Measurements from ENCODE around the gene ZAP70.

ZAP70 gene

DNA sequence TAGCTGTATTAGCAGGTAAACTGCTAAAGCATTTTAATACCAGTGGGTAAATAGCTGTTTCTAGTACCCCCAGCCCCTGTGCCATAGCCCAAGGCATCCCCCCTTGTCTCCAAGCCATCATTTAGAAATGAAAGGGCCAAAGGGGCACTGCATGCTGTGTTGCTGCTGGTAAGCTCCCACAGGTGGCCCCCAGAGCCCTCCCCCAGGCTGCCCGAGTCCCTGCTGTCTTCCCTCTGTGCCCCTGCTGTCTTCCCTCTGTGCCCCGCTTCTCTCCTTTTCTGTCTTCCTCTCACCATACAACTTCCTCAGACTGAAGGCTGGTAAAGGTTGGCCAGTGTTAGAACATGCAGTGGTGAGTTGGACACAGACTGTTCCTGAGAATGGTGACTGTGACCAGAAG is 42.1 kb downstream of the ZAP70 start:
- DNase-seq = no peak

DNA sequence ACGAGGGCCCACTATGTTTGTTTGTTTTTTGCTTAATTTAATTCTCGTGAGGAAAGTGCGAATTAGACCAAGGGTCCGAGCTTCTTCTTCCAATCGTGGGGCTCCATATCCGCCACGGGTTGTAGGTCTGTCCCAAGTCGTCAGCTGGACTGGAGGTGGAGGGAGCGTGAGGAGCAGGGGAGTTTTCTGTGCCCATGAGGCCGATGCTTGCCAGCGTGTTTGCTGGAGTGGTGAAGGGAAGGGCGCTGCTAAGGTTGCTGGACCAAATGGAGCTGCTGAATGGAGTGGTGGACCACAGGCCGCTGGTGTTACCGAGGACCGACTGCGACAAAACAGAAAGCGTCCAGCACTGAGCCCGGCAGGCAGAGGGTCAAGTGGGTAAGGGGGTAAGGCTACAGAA is 43.7 kb downstream of the ZAP70 start:
- DNase-seq = no peak

DNA sequence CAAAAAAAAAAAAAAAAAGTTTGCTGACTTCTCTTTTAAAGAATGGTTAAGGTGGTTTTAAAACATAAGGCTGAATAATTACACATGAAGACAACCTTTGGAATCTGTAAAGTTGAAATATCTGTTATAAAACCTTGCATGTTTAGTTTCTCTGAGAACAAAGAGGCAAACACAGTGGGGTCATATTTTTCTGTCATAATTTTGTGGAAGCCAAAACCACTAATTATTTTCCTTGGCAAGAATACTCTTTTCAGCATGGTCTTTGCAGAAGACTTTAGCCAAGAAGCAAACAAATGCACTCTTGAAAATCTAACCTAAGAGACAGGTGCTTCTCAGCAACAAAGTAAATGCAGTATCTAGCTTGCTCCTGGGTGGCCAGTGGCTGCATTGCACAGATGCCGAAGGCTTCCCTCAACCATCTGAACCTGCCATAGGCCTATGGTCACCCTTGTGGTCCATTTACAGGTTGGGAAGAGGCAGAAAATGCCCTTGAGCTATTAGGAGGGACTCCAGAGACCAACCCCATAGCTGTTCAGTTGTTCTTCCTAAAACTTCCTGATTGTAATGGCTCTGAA is 44.8 kb downstream of the ZAP70 start:
- DNase-seq = no peak

DNA sequence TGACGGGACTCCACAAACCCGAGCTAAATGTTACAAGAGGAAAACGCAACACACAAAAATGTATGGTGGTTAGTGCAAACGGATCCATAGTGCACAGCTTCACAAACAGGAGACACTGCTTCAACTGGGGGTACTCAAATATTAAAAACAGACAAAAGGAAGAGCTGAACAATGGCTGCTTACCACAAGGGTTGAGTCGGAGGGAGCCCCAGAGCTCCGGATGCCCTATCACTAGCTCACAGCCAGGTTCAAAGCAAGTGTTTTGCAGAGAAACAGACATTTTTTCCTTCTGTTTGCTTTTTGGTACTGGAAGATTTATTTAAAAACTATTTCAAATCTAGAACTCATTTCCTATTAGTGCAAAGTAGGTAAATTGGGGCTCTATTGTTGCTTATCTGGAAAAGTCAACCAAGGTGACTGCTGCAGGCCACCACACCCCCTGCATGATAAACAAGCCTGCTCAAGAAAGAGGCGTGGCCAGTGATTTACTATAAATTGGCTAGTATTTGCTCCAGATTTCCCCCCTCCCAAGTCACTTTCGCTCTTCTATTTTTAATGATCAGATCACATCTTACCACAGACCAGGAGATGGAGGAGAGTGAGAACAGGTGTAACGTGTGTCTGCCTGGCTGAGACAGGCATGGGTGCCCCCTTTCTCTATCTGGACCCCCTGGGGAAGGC is 46.5 kb downstream of the ZAP70 start:
- peak; percentile 27 for DNase-seq

DNA sequence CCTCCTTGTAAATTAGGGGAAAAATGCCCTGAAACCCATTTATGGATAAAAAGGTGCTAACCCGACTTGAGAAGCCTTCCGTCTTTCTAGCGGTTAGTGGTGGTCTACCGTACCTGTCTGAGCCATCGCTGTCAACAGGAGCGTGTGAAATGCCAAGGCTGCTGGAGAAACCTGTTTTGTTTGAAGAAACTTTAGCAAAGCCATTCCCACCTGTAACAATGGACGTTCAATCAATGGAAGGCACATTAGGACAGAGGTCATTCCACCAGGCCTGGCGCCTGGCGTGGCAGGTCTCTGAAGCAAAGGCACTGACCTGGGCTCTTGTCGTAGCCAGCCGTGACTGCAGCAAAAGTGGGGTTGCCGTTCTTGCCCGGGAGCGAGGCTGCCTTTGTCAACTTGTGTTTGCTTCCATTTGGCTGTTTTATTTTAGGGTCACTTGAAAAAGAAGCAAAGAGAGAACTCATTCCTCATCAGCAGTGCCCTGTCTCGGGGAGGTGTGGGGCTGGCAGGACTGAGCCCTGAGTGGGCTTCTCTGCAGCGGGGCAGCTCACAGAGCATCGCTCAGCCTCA is 47.2 kb downstream of the ZAP70 start:
- no peak for DNase-seq

DNA sequence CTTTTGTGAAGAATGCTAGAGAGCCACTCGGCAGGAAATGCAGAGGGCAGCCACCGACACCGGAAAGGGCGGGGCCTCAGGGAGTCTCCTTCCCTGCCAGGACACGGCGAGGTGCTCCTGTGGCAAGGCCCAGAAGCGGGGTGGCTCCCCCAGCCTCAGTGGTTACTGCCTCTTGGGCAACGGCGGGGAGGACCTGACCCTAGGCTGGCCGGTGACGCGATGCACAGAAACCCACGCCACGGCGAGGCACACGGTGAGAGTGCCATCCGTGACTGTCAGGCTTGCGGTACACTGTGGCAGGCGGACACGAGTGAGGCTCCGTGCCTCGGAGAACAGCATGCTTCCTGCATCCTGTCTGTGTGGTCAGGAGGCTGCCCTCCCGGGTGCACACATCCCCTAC is 47.8 kb downstream of the ZAP70 start:
- DNase-seq = peak; percentile 61

DNA sequence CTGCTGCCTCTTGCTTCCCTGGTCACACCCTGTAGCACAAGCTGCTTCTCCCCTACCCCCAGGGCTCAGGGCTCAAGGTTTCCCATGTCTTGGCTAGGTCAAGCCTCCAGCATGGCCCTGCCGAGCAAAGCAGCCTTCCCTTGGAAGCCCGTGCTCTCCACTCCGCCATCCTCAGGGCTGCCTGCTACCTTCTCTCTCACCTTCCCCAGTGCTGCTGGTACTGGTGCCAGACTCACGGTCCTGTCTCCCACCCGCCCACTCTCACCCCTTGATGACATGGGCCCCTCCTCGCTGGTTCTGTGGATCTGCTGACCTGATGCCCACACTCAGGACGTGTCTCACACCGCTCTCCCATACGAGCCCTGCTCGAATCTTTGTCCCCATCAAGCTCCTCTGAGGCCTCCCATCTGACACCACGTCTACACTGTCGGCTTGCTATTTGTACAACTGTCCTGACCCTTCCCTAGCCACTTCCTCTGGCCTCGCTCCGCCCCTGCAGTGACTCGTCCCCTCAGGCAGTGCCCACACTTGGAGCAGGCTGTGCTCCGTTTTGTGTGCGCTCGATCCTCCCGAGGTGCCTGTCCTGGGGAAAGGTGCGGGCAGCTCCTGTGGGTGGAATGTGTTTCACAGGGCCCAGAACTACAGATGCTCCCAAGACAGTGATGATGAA is 49.9 kb downstream of the ZAP70 start:
- DNase-seq = peak; percentile 20

DNA sequence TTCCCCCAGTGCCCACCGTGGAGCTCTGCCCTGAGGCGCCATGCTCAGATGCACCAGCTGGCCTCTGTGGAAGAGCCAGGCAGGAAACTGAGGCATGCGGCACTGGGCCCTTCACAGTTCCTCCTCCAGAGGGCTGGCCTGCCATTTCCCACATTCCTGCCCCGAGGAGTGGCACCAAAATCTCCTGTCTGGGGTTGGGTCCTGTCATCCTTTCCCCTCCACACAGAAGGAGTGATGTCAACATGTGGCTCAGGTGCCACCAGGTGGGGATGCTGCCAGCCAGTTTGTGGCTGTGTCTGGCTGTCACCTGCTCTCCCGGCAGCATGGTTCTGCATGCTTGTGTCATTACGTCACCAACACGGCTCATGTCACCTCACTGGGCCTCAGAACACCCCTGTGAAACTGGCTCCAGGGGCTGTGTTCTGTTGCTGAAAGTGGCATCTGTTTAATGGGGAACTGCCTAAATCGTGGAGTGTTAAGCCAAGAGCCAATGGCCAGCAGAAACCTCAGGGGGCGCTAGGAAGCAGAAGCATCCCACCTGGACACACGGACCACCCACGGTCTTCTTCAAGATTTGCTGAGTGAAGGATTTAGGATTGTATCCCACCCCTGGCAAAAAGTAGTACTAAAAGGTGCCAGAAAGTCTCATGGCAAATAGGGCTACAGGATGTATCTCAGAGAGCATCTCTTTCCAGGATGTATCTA is 51.3 kb downstream of the ZAP70 start:
- no peak for DNase-seq

DNA sequence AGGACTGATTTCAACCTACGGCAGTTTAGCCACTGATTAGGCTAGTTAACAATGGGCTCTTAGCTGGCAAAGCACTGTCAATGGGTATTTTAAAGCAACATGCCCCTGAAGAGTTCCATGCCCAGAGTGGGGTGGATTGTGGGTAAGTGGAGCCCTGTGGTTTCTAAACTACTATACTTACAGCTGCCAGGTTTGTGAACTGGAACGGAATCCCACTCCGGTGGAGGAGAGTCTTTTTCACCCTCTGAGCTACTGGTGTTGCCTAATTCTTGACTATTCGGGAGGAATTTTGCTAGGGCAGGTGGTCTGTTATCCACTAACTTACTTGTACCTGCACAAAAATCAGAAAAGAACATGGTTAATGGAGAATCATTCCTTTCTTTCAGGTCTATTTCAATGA is 52.6 kb downstream of the ZAP70 start:
- no peak for DNase-seq

DNA sequence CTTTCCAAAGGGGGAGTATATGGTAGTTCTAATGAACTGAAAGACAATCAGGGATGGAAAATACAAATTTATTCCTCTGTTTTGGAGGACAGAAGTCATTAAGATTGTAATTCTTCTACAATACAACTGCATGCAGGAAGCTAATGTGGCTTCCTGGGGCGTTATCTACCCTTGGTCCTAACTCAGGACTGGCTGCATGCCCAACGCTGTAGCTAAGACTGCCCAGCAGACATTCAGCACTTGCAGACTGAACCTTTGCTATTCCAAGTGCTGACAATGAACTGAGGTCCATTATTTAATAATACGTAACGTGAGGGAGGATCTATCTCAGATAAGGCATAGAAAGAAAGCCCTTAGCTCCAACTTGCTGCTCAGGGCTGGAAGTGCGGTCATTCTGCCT is 53.2 kb downstream of the ZAP70 start:
- peak; percentile 89 for DNase-seq

DNA sequence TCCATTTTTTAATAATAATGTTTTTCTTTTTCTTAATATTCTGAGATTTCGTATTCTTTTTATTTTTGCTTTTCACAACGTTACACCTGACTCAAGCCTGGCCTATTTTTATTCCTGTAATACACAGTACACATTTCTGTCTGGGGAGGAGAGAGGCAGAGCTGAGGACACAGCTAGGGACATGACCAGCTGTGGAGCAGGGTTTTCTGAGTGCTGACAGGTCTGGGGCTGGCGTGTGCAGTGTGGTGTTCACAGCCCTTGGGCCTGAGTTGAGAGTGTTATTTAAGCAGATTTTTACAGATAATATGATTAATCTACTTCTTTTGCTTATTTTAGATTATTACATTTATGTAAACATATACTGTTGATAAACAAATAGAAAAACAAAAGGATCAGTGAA is 55.9 kb downstream of the ZAP70 start:
- DNase-seq = no peak

DNA sequence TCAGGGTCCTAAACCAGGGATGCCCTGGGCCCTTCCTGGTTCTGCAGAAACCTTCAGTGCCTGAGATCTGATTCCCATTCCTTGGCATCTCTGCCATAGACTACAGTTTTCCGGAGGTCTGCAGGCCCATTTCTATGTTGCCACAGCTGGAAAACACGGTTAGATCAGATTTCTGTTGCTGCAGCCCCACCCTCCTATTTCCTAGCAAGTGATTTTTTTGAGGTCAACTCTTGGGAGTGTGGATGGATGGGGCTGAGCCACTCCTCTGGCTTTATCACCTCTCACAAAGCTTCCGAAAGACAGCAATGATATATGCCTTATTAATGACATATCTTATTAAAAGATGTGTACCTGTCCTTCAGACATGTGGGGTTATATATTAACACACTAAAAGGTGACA is 56.3 kb downstream of the ZAP70 start:
- no peak for DNase-seq

DNA sequence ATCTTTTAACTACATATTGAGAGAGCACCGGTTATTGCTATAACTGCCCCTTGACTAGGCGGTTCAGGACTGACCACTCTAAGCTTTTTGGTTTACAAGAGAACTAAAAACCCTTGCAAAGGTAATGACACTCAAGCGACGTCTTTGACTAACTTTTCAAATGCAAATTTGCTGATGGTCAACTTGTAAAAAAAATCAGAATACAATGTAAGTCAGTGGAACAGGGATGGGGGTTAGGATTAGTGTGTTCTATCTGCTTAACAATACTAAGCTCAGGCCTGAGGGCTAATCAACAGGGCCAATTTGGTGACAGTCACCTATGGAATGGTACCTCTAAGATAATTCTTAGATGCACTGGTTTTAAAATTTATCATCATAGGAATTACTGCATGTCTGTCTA is 57.1 kb downstream of the ZAP70 start:
- DNase-seq = no peak

DNA sequence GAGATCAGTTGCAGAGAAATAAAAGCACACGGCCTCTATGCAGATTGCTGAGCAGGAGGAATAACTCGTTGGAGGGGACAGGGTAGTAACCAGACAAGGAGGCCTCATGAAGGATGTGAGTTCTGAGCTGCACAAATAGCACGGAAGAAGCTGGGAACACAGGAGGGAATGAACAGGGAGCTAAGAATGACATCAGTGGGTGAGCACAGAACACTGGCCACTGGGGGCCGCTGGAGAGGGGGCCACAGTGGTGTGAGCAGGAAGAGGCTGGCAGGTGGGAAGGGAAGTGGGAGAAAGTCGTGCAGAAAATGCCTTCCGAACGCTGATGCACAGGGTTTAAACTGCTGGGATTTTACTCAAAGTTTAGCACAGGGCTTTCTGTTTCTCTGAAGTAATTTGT is 61.0 kb downstream of the ZAP70 start:
- DNase-seq = peak; percentile 31

DNA sequence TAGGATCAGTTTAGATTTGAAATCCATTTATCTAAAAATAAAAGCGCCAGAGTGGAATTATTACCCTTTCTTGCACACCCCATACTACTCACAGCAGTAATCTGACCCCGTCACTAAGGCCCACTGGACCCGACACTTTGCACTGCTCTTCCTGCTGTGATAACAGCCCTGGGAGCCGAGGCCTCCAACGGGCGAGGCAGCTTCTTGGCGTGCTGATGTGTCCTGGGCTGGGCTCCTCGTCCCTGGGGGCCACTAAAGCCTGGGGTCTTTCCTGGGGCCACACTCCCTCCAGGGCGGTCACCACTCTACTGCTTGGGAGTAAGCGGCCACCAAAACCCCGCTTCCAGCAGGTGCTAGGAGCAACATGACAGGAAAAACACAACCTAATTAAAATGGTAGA is 61.7 kb downstream of the ZAP70 start:
- no peak for DNase-seq

DNA sequence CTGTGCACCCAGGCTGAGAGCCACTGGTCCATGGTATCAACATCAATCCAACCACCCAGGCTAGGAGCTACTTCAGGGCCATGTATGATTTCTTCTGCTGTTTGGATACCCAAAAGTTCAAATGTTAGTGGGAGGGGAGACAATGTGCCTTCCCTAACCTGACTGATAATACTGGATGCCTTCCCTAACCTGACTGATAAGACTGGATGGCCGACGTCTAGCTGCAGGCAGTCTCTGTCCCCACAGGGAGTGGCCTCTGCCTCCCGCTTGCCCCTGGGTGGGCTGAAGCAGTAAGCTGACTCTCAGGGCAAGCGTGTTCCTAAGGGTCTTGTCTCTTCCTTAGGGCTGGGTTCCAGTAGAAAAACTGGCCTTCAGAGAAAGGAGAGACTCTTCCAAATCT is 65.8 kb downstream of the ZAP70 start:
- DNase-seq = no peak

DNA sequence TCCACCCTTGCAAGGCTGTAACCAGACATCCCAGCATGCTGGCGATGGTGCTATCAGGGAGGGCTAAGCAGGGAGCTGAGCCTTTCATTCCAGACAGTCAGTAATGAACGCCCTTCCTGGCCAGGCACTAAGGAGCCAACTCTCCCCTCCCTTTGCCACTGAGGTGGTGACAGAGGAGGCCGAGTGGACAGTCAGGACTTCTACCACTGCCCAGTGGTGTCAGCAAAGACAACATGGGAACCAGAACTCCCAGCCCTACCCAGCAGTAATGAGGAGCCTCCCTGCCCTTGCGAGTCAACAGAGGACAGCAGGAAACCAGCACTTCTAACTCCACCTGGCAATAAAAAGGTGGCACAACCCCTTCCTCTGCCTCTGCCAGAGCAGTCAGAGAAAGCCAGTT is 68.6 kb downstream of the ZAP70 start:
- DNase-seq = no peak

DNA sequence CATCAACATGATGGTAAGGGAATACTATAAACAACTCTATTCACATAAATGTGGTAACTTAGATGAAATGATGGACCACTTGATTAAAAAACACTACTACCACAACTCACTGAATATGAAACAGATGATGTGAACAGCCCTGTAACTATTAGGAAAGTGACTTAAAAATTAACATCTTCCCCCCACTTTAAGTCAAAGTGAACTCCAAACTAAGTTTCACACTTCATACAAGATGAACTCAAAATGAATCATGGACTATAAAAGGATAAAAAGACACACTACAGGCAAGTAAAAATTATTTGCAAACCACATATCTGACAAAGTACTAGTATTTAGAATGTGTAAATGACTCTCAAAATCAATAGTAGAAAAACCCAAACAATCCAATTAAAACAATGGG is 71.6 kb downstream of the ZAP70 start:
- no peak for DNase-seq

DNA sequence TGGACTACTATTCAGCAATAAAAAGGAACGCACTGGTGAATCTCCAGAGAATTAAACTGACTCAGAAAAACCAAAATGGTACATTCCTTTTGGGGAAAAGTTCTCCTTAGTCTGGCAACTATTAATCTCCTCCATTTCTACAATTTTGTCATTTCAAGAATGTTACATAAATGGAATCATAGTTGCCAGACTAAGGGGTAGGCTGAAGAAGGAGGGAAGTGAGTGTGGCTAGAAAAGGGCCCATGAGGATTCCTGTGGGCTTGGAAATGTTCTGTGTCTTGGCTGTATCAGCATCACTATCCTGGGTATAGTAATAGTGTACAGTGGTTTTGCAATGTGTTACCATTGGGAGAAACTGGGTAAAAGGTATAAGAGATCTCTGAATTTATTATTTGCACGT is 72.4 kb downstream of the ZAP70 start:
- no peak for DNase-seq

DNA sequence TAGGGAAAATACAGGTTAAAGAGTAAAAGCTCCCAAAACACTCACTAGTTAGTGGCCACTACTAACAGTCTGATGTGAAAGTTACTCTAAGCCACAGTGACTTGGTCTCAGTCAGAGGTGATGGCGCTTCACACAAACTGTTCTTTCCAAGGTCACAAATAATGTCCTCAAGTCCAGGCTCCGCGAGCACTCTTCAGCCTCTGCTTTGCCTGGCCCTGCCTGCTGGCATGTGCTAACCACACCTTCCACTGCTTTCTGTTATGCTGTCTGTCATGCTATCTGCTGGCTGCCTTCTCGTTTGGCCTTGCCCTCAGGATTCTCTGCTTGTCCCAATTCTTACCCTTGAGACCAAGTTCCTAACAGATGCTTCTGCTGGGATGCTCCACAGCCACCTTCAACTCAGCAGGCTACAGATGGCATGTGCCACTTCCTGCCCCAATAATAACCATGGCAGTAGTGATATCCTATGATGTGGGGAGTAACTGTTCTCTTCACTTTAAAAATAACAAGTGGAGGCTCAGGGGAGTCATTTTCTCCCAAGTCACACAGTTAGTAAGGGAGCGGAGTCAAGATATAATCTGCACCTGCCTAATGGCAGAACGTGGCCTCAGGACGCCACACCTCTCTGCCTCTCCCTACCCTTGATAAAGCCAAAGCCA is 75.7 kb downstream of the ZAP70 start:
- no peak for DNase-seq

Measured in hematopoietic multipotent progenitor cell treated with erythropoietin and hydrocortisone succinate and interleukin-3 and kit ligand, for 4 days (in vitro differentiated cells).